GM20431 (cell line): ENCODE measurements around the gene GSS.

ENCODE experiments used
- in situ Hi-C: fragments of 300-500 bp; cut with MseI, MboI; formaldehyde crosslinking; loops from one replicate; pipeline ENCODE4 v1.15.0; 2020; ENCODE audit warnings: low sequenced_read_pairs; ENCODE audit not compliant: unreplicated experiment

GSS gene

DNA sequence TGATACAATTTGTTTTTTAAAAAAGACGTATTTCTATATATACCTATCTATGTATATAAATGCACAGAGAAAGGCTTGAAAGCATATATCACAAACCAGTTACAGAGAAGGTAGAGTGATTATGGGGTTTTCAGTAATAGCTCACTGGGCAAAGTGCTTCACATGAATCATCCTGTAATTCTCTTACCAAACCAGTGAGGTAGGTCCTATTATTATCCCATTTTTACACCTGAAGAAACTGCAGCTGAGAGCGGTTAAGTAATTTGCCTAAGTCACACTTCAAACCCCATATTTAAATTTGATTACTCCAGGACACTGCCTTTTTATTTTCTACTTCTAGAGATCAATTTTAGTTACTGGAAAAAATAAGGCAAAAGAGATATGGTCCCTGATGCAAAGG lies 4.4 kb downstream of the GSS start:
- in situ Hi-C loops: no loop called here

DNA sequence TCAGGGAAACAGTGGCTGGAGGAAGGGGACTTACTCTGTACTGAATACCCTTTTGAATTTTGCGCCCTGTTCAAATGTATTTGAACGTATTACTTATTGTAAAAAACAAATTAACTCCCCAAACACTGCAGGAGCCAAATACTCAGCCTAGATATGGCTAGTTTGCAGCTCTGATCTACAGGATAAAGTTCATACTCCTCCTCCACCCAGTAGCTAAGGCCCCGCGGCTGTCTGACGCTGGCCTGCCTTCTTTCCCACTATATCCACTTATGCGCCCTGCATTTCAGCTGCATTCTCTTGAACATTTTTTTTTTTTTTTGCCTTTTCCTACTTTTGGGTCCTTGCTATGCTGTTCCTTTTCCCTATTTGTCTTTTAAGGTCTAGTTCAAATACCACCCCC lies 6.5 kb downstream of the GSS start:
- in situ Hi-C loops: no loop called here

DNA sequence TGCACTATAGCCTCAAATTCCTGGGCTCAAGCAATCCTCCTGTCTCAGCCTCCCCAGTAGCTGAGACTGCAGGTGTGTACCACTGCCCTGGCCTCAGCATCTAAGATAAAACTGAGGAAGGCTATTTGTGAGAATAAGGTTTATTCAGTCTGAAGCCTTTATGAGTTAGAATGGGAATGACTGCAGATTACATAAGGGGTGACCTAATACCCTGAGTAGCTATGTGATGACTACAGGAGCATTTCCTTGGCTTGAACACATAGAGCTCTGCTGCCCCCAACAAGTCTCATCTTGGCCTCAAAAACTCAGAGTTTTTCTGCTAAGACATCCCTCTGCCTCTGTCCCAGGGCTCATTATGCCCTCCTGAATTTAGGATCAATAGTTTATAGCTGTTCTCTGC lies 7.6 kb downstream of the GSS start:
- in situ Hi-C loops: no loop called here

DNA sequence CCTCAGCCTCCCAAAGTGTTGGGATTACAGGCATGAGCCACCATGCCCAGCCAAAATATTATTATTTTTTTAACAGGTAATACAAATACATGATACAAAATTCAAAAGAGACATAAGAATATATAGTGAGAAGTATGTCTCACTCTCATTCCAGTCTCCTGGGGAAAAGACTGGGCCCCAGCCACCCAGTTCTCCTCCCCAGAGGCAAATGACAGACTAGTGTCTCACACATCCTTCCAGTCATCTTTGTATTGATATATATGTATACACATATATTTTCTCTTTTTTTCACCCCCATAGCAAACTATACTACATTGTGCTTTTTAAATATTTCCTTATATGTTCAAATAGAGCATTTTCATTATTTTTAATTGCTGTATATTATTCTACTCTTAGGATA lies 8.3 kb downstream of the GSS start:
- in situ Hi-C loops: no loop called here

DNA sequence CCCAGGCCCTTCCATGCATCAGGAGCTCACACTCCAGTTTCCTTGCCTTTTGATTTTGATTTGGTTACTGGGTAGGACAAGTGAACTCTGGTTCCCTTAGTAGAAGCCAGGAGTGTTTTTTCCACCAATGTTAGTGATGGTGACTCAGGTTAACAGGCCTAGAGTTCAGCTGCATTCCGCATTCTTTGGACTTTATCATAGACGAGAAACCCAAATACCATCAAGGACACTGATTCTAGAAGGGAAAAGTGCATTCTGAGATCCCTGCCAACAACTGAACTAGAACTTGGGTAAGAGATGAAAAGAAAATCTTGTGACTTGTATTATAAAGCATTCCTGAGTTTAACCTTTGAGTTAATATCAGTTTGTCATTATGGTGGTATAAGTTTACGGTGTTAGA lies 8.9 kb downstream of the GSS start:
- in situ Hi-C loops: no loop called here

DNA sequence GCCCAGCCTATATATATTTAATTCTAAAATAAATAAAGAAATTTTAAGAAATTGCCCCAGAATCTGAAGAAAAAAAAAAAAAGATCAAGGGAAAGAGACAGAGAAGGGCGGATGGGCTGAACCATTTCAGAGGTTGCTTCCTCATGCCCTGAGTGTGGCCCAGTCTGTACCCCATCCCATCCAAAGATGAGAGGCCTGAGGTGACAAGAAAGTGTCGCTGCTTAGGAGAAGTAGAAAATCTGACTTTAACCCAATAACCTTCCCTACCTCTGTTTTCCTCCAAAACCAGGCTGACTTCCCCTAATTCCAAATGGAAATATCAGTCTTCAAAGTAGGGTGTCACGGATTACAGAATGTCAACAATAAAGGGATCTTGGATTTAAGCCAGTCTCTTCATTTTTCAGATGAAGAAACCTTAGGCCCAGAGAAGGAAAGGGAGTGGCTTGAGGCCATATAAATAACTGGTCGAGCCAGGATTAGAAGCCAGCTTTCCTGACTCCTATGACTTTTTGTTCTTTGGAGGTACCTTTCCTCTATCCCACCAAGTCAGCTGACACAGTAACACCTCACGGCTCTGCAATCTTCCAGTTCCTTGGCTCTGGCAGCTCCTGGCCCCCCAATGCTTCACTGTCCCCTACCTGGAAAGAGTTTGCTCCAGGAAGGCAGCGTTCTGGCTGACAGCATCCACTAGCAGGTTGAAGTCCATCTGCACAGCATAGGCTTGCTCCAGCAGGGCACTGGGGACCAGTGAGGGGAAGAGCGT lies 10.1 kb downstream of the GSS start:
- in situ Hi-C loops: no loop called here

DNA sequence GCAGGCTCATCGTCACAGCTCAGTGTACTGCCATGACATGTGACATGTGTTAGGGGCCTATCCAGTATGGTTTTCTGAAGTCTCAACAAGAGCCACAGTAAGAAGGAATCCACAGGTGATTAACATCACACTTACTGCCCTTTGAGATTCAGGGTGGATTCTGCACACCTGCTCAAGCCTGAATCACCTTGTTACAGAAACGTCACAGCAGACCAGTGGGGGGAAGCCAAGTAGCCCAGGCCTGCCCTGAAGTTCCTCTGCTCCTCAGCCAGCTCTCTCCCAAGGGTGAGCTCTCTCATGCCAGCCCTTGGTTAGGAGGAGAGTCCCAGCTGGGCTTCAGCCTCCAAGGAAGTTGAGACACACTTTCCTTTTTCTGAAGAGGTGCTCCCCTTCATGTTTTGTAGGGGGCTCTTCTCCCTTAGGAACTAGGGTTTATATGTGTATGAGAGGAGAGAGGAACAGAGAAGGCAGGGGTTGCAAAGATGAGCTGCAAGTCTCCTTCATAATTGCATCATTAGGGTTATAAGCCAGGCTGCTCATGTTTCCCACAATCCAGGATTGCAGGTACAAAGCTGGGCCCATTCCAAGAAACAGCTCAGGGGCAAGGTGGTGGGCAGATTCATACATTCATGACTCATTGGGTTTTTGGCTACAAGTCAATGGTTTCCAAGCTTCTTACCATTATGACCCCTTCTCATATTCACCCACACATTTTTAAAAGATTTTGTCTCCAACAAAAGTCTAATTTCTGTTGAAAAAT lies 11.6 kb downstream of the GSS start:
- in situ Hi-C loops: no loop called here

DNA sequence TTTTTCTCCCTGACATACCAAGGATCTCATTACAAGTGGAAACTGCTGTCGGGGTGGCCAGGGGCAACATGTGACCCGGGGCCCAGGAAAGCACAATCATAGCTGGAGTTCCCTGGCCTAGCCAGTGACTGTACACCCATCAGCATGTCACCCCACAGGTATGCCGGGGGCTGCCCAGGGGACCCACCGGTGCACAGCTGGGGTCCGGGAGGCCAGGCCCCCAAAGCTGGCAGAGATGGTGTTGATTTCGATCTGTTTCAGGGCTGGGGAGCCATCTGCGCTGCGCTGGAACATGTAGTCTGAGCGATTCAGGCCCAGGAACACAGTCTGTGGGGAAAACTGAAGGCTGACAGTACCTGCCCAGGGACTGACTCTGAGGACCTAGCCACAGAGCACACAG lies 13.3 kb downstream of the GSS start:
- in situ Hi-C loops: no loop called here

DNA sequence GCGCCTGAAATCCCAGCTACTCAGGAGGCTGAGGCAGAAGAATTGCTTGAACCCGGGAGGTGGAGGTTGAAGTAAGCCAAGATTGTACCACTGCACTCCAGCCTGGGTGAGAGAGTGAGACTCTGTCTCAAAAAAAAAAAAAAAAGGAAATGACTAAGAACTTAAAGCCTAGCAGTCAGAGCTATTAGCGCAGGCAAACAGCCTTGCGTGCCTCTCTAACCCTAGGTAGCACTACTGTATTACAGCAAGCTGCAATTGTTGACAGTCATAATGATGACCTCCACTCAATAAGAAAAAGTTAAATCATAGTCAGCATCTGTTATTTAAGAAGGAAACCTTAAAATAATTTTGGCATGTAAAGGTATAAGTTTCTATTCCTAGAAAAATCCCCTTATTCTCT lies 14.4 kb downstream of the GSS start:
- in situ Hi-C loops: no loop called here

DNA sequence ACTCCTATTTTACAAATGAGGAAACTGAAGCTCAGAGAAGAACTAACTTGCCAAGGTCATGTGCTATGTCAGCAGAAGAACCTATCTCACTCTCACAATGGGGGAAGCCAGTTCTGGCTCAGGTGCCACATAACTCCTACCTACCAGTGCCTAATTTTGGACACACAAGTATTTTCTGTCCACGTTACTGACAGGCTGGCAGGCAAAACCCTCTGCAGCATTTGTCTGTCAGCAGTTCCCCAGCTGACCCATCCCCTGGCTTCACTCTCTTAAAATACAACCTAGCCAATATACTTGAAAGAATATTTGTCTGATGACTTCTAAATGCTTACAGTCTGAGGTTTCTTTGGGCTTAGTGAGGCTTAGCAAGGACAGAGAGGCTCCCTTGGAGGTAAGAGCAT lies 15.5 kb downstream of the GSS start:
- in situ Hi-C loops: no loop called here

DNA sequence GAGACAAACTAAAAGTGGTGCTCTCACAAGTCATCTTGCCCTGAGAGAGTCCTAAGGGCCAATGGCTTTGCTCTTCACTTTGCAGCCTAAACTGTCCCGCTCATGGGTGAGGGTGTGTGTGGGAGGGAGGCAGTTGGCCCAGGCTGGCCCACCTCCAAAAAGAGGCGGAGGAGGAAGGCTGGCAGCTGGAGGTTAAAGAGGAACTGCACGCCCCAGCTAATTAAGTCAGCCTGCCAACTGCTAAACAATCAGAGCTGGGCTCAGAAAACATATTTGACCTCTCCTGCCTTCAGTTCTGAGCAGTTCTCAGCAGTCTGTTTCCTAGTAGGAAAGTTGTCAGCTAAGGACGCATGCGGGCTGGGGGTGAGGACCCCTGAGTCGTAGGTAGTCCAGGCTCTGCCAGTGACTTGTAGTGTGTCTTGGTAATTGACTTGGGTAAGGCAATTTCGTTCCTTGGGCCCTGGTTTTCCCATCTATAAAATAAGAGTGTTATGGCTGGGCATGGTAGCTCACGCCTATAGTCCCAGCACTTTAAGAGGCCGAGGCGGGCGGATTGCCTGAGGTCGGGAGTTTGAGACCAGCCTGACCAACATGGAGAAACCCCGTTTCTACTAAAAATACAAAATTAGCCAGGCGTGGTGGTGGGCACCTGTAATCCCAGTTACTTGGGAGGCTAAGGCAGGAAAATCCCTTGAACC lies 17.0 kb downstream of the GSS start:
- in situ Hi-C loops: no loop called here

DNA sequence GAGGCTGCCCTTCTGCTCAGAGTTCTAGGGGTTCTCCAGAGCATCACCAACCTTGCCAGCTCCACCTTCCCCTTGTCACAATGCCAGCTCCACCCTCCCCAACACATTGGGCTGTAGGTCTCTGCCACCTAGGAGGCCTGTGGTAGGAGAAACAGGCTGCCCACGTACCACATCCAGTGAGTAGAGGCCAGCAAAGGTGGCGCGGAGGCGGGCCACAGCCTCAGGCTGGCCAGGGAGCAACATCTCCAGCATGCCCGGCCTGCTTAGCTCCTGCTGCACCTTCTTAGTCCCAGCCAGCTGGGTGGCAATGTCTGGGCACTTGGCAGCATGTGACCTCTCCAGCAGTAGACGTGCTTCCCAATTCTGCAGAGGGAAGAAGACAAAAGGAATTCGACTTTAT lies 23.8 kb downstream of the GSS start:
- in situ Hi-C loops: no loop called here

DNA sequence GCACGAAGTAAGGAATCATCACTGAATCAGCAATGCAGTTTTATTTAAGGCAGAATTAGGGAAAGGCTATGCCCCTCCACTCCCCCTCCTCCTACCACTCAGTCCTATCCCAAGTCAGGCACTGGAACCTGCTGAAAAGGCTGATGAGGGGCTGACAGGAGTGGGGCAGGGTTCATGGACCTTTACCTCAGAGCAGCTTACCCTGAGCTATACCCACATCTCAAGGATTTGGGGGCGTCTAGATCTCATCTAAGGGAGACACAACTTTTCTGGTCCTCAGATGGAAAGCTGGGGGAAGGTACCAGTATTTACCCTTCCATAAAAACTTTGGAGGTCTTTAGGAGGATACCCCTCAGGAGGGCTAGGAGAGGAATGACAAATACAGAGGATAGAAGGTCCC lies 27.2 kb downstream of the GSS start:
- in situ Hi-C loops: no loop called here

DNA sequence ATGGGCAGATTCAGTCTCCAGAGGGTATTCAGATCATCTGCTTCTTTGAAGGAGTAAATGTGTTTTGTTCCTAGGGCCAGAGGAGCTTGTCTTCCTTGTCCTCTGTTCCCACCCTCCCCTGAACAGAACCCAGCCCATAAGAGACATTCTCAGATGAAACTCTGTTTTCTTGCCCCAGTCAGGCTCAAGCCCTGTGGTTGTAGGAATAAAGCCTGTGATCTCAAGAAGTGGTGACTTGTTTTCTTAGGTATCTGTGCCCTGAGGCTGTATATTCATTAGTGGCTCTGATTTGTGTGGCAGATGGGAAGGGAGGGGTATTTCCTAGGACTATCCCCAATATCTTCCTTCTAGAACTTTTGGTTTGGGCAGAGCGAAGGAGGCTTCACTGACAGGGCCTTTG lies 27.9 kb downstream of the GSS start:
- in situ Hi-C loops: no loop called here

DNA sequence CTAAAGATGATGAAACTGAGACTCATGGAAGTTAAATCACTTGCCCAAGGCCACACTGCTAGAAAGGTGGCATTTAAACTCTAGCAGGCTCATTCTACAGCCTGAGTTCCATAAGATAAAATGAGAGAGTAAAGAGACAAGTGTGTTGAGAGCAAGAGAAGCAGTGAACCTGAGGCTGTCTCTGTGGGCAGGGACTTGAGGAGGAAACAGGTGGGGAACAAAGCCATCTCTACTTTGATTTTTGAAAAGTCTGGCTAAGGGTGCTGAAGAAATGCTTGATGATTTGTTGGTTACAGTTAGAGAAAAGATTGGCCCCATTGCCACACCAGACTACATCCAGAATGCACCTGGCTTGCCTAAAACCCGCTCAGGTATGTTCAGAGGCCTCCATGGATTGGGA lies 29.0 kb downstream of the GSS start:
- in situ Hi-C loops: no loop called here

DNA sequence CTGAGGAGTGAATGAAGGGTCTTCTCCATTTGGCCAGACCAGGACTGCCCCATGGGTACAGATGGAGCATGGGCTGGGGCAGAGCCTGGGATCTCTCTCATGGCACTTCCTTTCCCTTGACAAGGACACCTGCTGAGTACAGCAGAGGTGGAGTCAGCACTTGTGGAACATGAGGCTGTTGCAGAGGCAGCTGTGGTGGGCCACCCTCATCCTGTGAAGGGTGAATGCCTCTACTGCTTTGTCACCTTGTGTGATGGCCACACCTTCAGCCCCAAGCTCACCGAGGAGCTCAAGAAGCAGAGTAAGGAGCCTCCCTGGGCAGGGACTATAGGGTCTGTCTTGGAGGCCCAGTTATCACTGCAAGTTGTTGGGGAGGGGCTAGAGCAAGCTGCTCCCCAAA lies 29.6 kb downstream of the GSS start:
- in situ Hi-C loops: no loop called here

DNA sequence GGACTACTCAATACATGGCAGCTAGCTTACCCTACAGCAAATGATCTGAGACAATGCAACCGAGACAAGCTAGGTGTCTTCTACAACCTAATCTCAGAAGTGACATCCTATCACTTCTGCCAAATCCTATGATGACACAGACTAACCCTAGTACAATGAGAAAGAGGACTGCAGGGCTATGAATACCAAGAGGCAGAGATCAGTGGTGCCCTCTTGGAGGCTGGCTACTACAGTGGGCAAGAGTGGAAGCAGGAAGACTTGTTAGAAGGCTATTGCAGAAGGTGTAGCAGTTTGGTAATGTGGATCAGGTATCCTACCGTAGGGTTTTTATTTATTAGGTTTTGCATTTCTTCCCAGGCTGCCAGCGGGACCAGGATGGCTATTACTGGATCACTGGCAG lies 30.3 kb downstream of the GSS start:
- in situ Hi-C loops: no loop called here

DNA sequence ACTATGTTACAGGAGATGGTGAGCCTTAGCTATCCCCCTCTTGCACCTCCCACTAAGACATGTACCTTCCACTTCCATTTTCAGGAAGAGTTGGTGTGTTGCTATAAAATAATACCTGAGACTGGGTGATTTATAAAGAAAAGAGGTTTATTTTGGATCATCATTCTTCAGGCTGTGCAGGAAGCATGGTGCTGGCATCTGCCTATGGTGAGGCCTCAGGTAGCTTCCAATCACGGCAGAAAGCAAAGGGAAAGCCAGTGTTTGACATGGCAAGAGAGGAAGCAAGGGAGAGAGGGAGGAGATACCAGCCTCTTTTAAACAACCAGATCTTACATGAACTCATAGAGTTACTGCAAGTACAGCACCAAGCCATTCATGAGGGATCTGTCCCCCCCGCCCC lies 32.2 kb downstream of the GSS start:
- in situ Hi-C loops: no loop called here

DNA sequence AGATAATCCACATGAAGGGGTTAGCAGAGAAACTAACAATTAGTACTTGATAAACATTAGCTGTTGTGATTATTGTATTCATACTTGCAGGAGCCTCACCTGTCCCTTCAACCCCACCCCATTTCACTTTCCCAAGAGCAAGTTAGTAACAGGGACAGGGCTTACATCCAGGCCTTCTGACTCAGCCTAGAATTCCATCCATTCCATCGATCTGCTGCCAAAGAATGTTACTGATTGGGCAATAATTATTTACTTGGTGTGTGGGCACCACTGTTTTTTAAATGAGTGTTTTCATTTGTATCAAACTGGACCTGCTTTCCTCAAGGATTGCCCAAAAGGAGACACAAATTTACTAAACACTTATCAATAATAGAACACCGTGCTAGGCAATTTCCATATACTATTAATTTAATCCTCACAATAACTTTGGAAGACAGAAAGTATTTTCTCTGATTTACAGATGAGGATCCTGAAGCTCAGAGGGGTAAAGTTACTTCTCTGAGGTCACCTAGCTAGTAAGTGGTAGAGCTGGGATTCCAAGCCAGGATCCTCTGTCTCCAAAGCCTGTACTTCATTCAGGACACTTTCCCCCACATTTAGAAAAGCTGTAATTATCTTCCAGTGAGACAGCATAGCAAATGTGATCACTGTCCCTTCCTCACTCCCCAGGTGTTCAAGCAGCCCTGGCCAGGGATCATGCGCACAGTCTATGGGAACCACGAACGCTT lies 32.8 kb downstream of the GSS start:
- in situ Hi-C loops: no loop called here

DNA sequence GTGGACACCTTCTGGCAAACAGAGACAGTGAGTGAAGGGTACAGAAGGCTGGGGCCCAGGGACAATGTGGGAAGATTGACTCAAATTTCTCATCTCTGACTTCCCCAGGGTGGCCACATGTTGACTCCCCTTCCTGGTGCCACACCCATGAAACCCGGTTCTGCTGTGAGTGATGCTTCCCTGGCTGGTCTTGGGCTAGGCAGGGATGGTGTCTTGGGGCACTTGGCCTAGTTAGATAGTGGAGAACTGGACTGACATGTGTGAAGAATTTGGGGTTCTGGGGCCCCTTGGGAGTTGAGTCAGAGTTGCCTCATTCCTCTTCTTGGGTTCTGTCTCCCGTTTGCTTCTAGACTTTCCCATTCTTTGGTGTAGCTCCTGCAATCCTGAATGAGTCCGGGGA lies 34.2 kb downstream of the GSS start:
- in situ Hi-C loops: no loop called here

DNA sequence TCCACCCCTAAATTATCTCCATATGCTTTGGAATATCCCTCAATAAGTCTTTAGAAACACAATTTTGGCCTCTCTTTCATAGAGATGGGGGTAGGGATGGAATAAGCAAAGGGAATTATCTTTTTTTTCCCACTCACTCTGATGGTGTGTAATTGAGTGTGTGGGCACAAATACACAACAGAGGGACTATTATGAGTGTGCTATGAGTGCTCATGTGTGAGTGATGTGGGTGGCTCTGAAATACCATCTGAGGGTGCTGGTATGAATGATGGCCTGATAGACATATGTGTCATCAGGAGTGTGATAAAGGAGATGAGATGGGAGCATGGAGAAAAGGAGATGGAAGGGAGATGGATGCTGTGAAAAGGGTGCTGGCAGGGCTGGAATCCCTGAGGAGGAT lies 35.6 kb downstream of the GSS start:
- in situ Hi-C loops: no loop called here
